Measurements from ENCODE around the gene SRPX2.
A peak's percentile ranks its signal among the peaks of the same experiment; 100 is the strongest.

Gene SRPX2

GRCh38 chrX:100649550-100650356, 5.8 kb downstream of the SRPX2 start:
- no peak for DNase-seq
- intact Hi-C loops (cut with DNase I): no loop called here

GRCh38 chrX:100650841-100651240, 6.8 kb downstream of the SRPX2 start:
- intact Hi-C loops (cut with DNase I): no loop called here
- DNase-seq: no peak

- no peak for DNase-seq
- intact Hi-C loops (cut with DNase I): no loop called here
Observed at GRCh38 chrX:100652266-100652665, 8.3 kb downstream of the SRPX2 start.

- DNase-seq: no peak
- intact Hi-C loops (cut with DNase I): no loop called here
Observed at GRCh38 chrX:100654261-100654660, 10.3 kb downstream of the SRPX2 start.

GRCh38 chrX:100658941-100659381, 15.0 kb downstream of the SRPX2 start:
- DNase-seq: no peak
- intact Hi-C loops (cut with DNase I): no loop called here

GRCh38 chrX:100659431-100660137, 15.6 kb downstream of the SRPX2 start:
- DNase-seq: no peak
- intact Hi-C loops (cut with DNase I): no loop called here

- DNase-seq: no peak
- intact Hi-C loops (cut with DNase I): no loop called here
Observed at GRCh38 chrX:100662170-100662569, 18.2 kb downstream of the SRPX2 start.

GRCh38 chrX:100662796-100663195, 18.8 kb downstream of the SRPX2 start:
- intact Hi-C loops (cut with DNase I): no loop called here
- DNase-seq: no peak

GRCh38 chrX:100663642-100664041, 19.6 kb downstream of the SRPX2 start:
- intact Hi-C loops (cut with DNase I): no loop called here
- no peak for DNase-seq

- no peak for DNase-seq
- intact Hi-C loops (cut with DNase I): loop anchor here (5.0 kb wide), 1 partner anchor 94 kb away; no protein-coding TSS in a partner anchor
Observed at GRCh38 chrX:100672966-100673365, 29.0 kb downstream of the SRPX2 start.

- intact Hi-C loops (cut with DNase I): loop anchor here (5.0 kb wide), 1 partner anchor 94 kb away; no protein-coding TSS in a partner anchor
- DNase-seq: no peak
Observed at GRCh38 chrX:100673397-100673953, 29.5 kb downstream of the SRPX2 start.

GRCh38 chrX:100674705-100675104, 30.7 kb downstream of the SRPX2 start:
- DNase-seq: no peak
- intact Hi-C loops (cut with DNase I): loop anchor here (5.0 kb wide), 1 partner anchor 93 kb away; no protein-coding TSS in a partner anchor

GRCh38 chrX:100677611-100678181, 33.7 kb downstream of the SRPX2 start:
- DNase-seq: no peak

GRCh38 chrX:100680756-100681155, 36.8 kb downstream of the SRPX2 start:
- intact Hi-C loops (cut with DNase I): no loop called here

More at GRCh38 chrX:100677611-100678181, 33.7 kb downstream of the SRPX2 start:
- intact Hi-C loops (cut with DNase I): no loop called here

GRCh38 chrX:100681599-100681998, 37.6 kb downstream of the SRPX2 start:
- intact Hi-C loops (cut with DNase I): no loop called here
- no peak for DNase-seq

More at GRCh38 chrX:100680756-100681155, 36.8 kb downstream of the SRPX2 start:
- no peak for DNase-seq

GRCh38 chrX:100682939-100683338, 38.9 kb downstream of the SRPX2 start:
- DNase-seq: no peak
- intact Hi-C loops (cut with DNase I): no loop called here

GRCh38 chrX:100685284-100685996, 41.4 kb downstream of the SRPX2 start:
- intact Hi-C loops (cut with DNase I): loop anchor here (1.0 to 5.0 kb wide), 2 partner anchors 83 to 602 kb away; no protein-coding TSS in a partner anchor
- DNase-seq: peak in 7 of 10 donors; percentile 22 to 85 (median 58)

GRCh38 chrX:100685997-100686305, 42.0 kb downstream of the SRPX2 start:
- intact Hi-C loops (cut with DNase I): loop anchor here (1.0 to 5.0 kb wide), 2 partner anchors 82 to 601 kb away; no protein-coding TSS in a partner anchor
- DNase-seq: no peak

- no peak for DNase-seq
- intact Hi-C loops (cut with DNase I): loop anchor here (5.0 kb wide), 1 partner anchor 600 kb away; no protein-coding TSS in a partner anchor
Observed at GRCh38 chrX:100687128-100687527, 43.1 kb downstream of the SRPX2 start.

- intact Hi-C loops (cut with DNase I): loop anchor here (5.0 kb wide), 1 partner anchor 600 kb away; no protein-coding TSS in a partner anchor
- DNase-seq: no peak
Observed at GRCh38 chrX:100687546-100687945, 43.5 kb downstream of the SRPX2 start.
